Suprapubic skin (tissue), 4 donors: ENCODE data around the gene KCTD1. TPM values are rescaled to one million over a fixed set of nuclear protein-coding genes. Genes with fewer than 3 reads are reported as not detected.
A peak's percentile ranks its signal among the peaks of the same experiment; 100 is the strongest.

Experiments
- DNase-seq, 2 donors: peaks; one replicate each; pipeline ENCODE4 v3.0.0-alpha.2; 2019; ENCODE audit warnings: low spot score in 2 of 2
- H3K27ac ChIP-seq: fragments of 200-600 bp; sonication (generic); one replicate; pipeline ENCODE4 v1.5.1; 2019
- H3K27me3 ChIP-seq: fragments of 200-600 bp; sonication (generic); one replicate; pipeline ENCODE4 v1.5.1; 2019
- H3K36me3 ChIP-seq: fragments of 200-600 bp; sonication (generic); one replicate; pipeline ENCODE4 v1.5.1; 2019
- H3K4me1 ChIP-seq: fragments of 200-600 bp; sonication (generic); one replicate; pipeline ENCODE4 v1.5.1; 2019
- H3K4me3 ChIP-seq: fragments of 200-600 bp; sonication (generic); one replicate; pipeline ENCODE4 v1.5.1; 2019; ENCODE audit warnings: mild to moderate bottlenecking
- H3K9me3 ChIP-seq: fragments of 200-600 bp; sonication (generic); one replicate; pipeline ENCODE4 v1.5.1; 2019
- CTCF ChIP-seq, 2 donors: fragments of 200-600 bp in 1 of 2; fragments of 450-650 bp in 1 of 2; sonication (generic) in 1 of 2; IDR thresholded peaks; one replicate each; pipeline ENCODE4 v1.5.1; 2016 to 2019; ENCODE audit warnings: antibody characterized with exemption in 2 of 2, mild to moderate bottlenecking in 1 of 2, moderate library complexity in 1 of 2
- EP300 ChIP-seq: sonication (generic); formaldehyde crosslinking; IDR thresholded peaks from one replicate; pipeline ENCODE4 v1.6.1; 2017; ENCODE audit warnings: antibody characterized with exemption
- POLR2A ChIP-seq, 2 donors: fragments of 450-650 bp; IDR thresholded peaks; one replicate each; pipeline ENCODE4 v1.6.1; 2017; ENCODE audit warnings: antibody characterized with exemption in 2 of 2, mild to moderate bottlenecking in 2 of 2, moderate library complexity in 2 of 2
- POLR2AphosphoS5 ChIP-seq, 3 donors: sonication (generic); formaldehyde crosslinking; IDR thresholded peaks; one replicate each; pipeline ENCODE4 v1.6.1; 2017; ENCODE audit warnings: antibody characterized with exemption in 3 of 3
- WGBS: methylation state at CpG from one replicate; pipeline ENCODE4 v1.1.5; 2018; 5-methylcytosine and 5-hydroxymethylcytosine counted together
- total RNA-seq, 4 donors: library from RNA; depleted of rRNA; stranded (reverse); fragments of >200 nt; gene quantifications; one replicate each; pipeline ENCODE4 v1.1.0, GENCODE V29; 2016

The KCTD1 gene
- total RNA-seq, 4 donors from 2014 or later: 31.9 to 104 (median 69.7) TPM

GRCh38 chr18:26474542-26474941 lies 73.8 kb downstream of the KCTD1 start:
- Histone ChIP-seq H3K36me3 (peaks cover 9% of the 10 kb centered on the region), H3K4me1 (no peaks in the 10 kb centered on the region), H3K9me3 (no peaks in the 10 kb centered on the region), H3K27ac (no peak overlapping the region), H3K4me3 (no peak overlapping the region), H3K27me3 (no peaks in the 10 kb centered on the region)
- DNase-seq: no peak
- no peak for TF ChIP-seq CTCF (IDR thresholded peaks at IDR 0.05)
- no peak for TF ChIP-seq POLR2A (IDR thresholded peaks at IDR 0.05)
- no peak for TF ChIP-seq EP300
- no peak for TF ChIP-seq POLR2AphosphoS5 (IDR thresholded peaks at IDR 0.05)
- WGBS: 95% methylated on average over 1 of the region's 1 CpG

GRCh38 chr18:26473672-26474071 lies 74.7 kb downstream of the KCTD1 start:
- DNase-seq: no peak
- H3K4me3 ChIP-seq: no peak overlapping the region
- no peak overlapping the region for H3K27ac ChIP-seq
- H3K27me3 ChIP-seq: no peaks in the 10 kb centered on the region
- peaks cover 9% of the 10 kb centered on the region for H3K36me3 ChIP-seq
- TF ChIP-seq POLR2A (IDR thresholded peaks at IDR 0.05) (no peak), POLR2AphosphoS5 (IDR thresholded peaks at IDR 0.05) (no peak), CTCF (IDR thresholded peaks at IDR 0.05) (no peak), EP300 (no peak)
- H3K4me1 ChIP-seq: no peaks in the 10 kb centered on the region
- WGBS: 68% methylated on average over 4 of the region's 4 CpGs
- H3K9me3 ChIP-seq: no peaks in the 10 kb centered on the region

- H3K4me3 ChIP-seq: no peak overlapping the region
- H3K9me3 ChIP-seq: no peaks in the 10 kb centered on the region
- peaks cover 9% of the 10 kb centered on the region for H3K36me3 ChIP-seq
- no peaks in the 10 kb centered on the region for H3K27me3 ChIP-seq
- no peak for TF ChIP-seq POLR2A (IDR thresholded peaks at IDR 0.05)
- no peak for TF ChIP-seq POLR2AphosphoS5 (IDR thresholded peaks at IDR 0.05)
- TF ChIP-seq CTCF (IDR thresholded peaks at IDR 0.05): no peak
- no peak for TF ChIP-seq EP300
- H3K4me1 ChIP-seq: no peaks in the 10 kb centered on the region
- no peak overlapping the region for H3K27ac ChIP-seq
- DNase-seq: no peak
- WGBS: 94% methylated on average over 9 of the region's 9 CpGs
Observed at GRCh38 chr18:26471826-26472225, 76.5 kb downstream of the KCTD1 start.

GRCh38 chr18:26471027-26471426 lies 77.3 kb downstream of the KCTD1 start:
- no peak overlapping the region for H3K4me3 ChIP-seq
- H3K27me3 ChIP-seq: no peaks in the 10 kb centered on the region
- WGBS: 92% methylated on average over 9 of the region's 9 CpGs
- no peak overlapping the region for H3K27ac ChIP-seq
- peaks cover 9% of the 10 kb centered on the region for H3K36me3 ChIP-seq
- no peak for DNase-seq
- no peaks in the 10 kb centered on the region for H3K9me3 ChIP-seq
- H3K4me1 ChIP-seq: no peaks in the 10 kb centered on the region
- no peak for TF ChIP-seq EP300
- no peak for TF ChIP-seq POLR2AphosphoS5 (IDR thresholded peaks at IDR 0.05)
- TF ChIP-seq CTCF (IDR thresholded peaks at IDR 0.05): no peak
- no peak for TF ChIP-seq POLR2A (IDR thresholded peaks at IDR 0.05)

GRCh38 chr18:26470011-26470637 lies 78.2 kb downstream of the KCTD1 start:
- DNase-seq: no peak
- H3K4me3 ChIP-seq: no peak overlapping the region
- no peaks in the 10 kb centered on the region for H3K27me3 ChIP-seq
- no peaks in the 10 kb centered on the region for H3K9me3 ChIP-seq
- H3K4me1 ChIP-seq: no peaks in the 10 kb centered on the region
- TF ChIP-seq EP300 (no peak), POLR2AphosphoS5 (IDR thresholded peaks at IDR 0.05) (no peak)
- no peak overlapping the region for H3K27ac ChIP-seq
- peaks cover 7% of the 10 kb centered on the region for H3K36me3 ChIP-seq
- WGBS: 72% methylated on average over 10 of the region's 10 CpGs

GRCh38 chr18:26468931-26469340 lies 79.4 kb downstream of the KCTD1 start:
- 77% methylated on average over 4 of the region's 4 CpGs for WGBS
- Histone ChIP-seq H3K4me3 (no peak overlapping the region), H3K9me3 (no peaks in the 10 kb centered on the region), H3K27me3 (no peaks in the 10 kb centered on the region), H3K4me1 (no peaks in the 10 kb centered on the region), H3K27ac (no peak overlapping the region), H3K36me3 (peaks cover 7% of the 10 kb centered on the region)
- no peak for DNase-seq
- TF ChIP-seq POLR2A (IDR thresholded peaks at IDR 0.05): no peak
- no peak for TF ChIP-seq POLR2AphosphoS5 (IDR thresholded peaks at IDR 0.05)
- TF ChIP-seq EP300: no peak
- peak; percentile 21 to 37 for TF ChIP-seq CTCF (IDR thresholded peaks at IDR 0.05)
